ENCODE results near the gene SLC39A7.

DNA sequence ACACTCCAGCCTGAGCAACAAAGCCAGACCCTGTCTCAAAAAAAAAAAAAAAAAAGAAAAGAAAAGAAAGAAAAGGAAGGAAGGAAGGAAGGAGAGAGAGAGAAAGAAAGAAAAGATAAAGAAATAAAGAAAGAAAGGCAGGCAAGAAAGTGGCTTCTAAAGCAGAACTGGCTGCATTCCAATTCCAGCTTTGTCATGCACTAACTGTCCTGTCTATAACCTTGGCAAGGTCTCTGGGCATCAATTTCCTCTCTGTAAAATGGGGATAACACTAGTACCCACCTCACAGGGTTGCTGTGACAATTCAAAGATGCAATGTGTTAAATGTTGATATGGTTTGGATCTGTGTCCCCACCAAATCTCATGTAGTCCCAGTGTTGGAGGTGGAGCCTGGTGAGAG, 35.7 kb downstream of the SLC39A7 start:
- TF ChIP-seq, protein P1, sequence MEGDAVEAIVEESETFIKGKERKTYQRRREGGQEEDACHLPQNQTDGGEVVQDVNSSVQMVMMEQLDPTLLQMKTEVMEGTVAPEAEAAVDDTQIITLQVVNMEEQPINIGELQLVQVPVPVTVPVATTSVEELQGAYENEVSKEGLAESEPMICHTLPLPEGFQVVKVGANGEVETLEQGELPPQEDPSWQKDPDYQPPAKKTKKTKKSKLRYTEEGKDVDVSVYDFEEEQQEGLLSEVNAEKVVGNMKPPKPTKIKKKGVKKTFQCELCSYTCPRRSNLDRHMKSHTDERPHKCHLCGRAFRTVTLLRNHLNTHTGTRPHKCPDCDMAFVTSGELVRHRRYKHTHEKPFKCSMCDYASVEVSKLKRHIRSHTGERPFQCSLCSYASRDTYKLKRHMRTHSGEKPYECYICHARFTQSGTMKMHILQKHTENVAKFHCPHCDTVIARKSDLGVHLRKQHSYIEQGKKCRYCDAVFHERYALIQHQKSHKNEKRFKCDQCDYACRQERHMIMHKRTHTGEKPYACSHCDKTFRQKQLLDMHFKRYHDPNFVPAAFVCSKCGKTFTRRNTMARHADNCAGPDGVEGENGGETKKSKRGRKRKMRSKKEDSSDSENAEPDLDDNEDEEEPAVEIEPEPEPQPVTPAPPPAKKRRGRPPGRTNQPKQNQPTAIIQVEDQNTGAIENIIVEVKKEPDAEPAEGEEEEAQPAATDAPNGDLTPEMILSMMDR (IDR thresholded peaks at IDR 0.05), result no peak
- TF ChIP-seq POLR2A (IDR thresholded peaks at IDR 0.05), result no peak
